ENCODE data around the gene D2HGDH.

D2HGDH gene

DNA sequence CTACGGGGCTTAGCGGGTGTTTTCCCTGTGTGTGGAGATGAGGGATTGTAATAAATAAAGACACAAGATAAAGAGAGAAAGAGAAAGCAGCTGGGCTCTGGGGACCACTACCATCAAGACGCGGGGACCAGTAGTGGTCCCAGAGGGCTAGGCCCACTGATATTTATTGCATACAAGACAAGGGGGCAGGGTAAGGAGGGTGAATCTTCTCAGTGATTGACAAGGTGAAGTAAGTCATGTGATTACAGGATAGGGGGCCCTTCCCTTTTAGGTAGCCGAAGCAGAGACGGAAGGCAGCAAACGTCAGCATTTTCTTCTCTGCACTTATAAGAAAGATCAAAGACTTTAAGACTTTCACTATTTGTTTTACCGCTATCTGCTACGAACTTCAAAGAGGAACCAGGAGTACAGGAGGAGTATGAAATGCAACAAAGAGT, 37.7 kb downstream of the D2HGDH start:
- TF ChIP-seq, protein P1, sequence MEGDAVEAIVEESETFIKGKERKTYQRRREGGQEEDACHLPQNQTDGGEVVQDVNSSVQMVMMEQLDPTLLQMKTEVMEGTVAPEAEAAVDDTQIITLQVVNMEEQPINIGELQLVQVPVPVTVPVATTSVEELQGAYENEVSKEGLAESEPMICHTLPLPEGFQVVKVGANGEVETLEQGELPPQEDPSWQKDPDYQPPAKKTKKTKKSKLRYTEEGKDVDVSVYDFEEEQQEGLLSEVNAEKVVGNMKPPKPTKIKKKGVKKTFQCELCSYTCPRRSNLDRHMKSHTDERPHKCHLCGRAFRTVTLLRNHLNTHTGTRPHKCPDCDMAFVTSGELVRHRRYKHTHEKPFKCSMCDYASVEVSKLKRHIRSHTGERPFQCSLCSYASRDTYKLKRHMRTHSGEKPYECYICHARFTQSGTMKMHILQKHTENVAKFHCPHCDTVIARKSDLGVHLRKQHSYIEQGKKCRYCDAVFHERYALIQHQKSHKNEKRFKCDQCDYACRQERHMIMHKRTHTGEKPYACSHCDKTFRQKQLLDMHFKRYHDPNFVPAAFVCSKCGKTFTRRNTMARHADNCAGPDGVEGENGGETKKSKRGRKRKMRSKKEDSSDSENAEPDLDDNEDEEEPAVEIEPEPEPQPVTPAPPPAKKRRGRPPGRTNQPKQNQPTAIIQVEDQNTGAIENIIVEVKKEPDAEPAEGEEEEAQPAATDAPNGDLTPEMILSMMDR (IDR thresholded peaks at IDR 0.05): no peak
- Histone ChIP-seq H3K27me3 (peaks cover 51% of the 10 kb centered on the region), H3K9me3 (no peaks in the 10 kb centered on the region), H3K36me3 (peaks cover 7% of the 10 kb centered on the region), H3K27ac (no peak overlapping the region), H3K4me1 (ENCODE audit: control insufficient read depth in 1 of 2, insufficient read depth in 1 of 2, low read depth in 1 of 2, low read length in 1 of 2) (peaks cover 0 to 7% of the 10 kb centered on the region in 2 experiments), H3K4me3 (ENCODE audit: low read depth in 1 of 2, low read length in 1 of 2) (no peak overlapping the region)

GRCh38 chr2:241773511-241774418, 39.3 kb downstream of the D2HGDH start:
- peaks cover 0 to 7% of the 10 kb centered on the region in 2 experiments for H3K4me1 ChIP-seq (ENCODE audit: control insufficient read depth in 1 of 2, insufficient read depth in 1 of 2, low read depth in 1 of 2, low read length in 1 of 2)
- no peak overlapping the region for H3K4me3 ChIP-seq (ENCODE audit: low read depth in 1 of 2, low read length in 1 of 2)
- no peak overlapping the region for H3K27ac ChIP-seq
- H3K27me3 ChIP-seq: peaks cover 51% of the 10 kb centered on the region
- H3K36me3 ChIP-seq: no peaks in the 10 kb centered on the region
- H3K9me3 ChIP-seq: no peaks in the 10 kb centered on the region
- TF ChIP-seq, protein P1 (IDR thresholded peaks at IDR 0.05): no peak

GRCh38 chr2:241774419-241775222, 40.2 kb downstream of the D2HGDH start:
- Histone ChIP-seq H3K27ac (no peak overlapping the region), H3K36me3 (no peaks in the 10 kb centered on the region), H3K27me3 (peaks cover 51% of the 10 kb centered on the region), H3K4me1 (ENCODE audit: control insufficient read depth in 1 of 2, insufficient read depth in 1 of 2, low read depth in 1 of 2, low read length in 1 of 2) (peaks cover 0 to 7% of the 10 kb centered on the region in 2 experiments), H3K4me3 (ENCODE audit: low read depth in 1 of 2, low read length in 1 of 2) (no peak overlapping the region), H3K9me3 (no peaks in the 10 kb centered on the region)
- TF ChIP-seq, protein P1 (IDR thresholded peaks at IDR 0.05): no peak

GRCh38 chr2:241775223-241776177, 41.1 kb downstream of the D2HGDH start:
- Histone ChIP-seq H3K27me3 (peaks cover 51% of the 10 kb centered on the region), H3K4me1 (ENCODE audit: control insufficient read depth in 1 of 2, insufficient read depth in 1 of 2, low read depth in 1 of 2, low read length in 1 of 2) (peaks cover 0 to 7% of the 10 kb centered on the region in 2 experiments), H3K4me3 (ENCODE audit: low read depth in 1 of 2, low read length in 1 of 2) (no peak overlapping the region), H3K27ac (no peak overlapping the region), H3K9me3 (peaks cover under 1% of the 10 kb centered on the region), H3K36me3 (no peaks in the 10 kb centered on the region)
- TF ChIP-seq, protein P1 (IDR thresholded peaks at IDR 0.05): no peak

All from neutrophil (primary cell).